ENCODE results near the gene XXYLT1. TPM values are rescaled to one million over a fixed set of nuclear protein-coding genes. Genes with fewer than 3 reads are reported as not detected.

XXYLT1 gene
- total RNA-seq, 1 experiment from 2014 or later, result 25.5 TPM

DNA sequence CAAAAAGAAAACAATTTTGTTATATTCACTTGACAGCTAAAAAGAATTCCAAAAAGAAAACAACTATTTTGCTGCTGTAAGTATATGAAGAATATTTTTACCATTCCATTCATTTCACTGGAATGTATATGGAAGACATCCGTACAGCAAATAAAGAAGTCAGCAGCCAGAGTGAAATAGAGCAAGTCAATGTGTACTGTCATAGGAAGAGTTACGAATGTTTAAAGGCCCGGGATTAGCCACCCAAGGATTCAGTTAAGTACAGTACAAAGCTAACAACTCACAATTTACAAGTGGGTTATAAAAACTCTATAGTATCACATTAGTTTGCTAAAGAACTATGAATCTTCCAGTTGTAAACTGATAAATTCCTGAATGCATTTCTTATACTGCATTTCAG, 14.4 kb upstream of the XXYLT1 start:
- POLR2A ChIA-PET (ENCODE audit: unreplicated experiment), result no interaction called here

GRCh38 chr3:195284842-195285241, 13.9 kb upstream of the XXYLT1 start:
- ChIA-PET CTCF (no interaction called here), POLR2A (ENCODE audit: unreplicated experiment) (no interaction called here)
- Histone ChIP-seq H3K9me2 (replicated peaks; ENCODE audit: low read length) (no peaks in the 10 kb centered on the region), H2AFZ (ENCODE audit: low read length) (no peak overlapping the region), H3K9ac (ENCODE audit: low read length) (no peak overlapping the region), H3K9me3 (ENCODE audit: low read length) (no peaks in the 10 kb centered on the region), H3K4me3 (ENCODE audit: low read length) (no peak overlapping the region), H3K27ac (ENCODE audit: low read length) (no peak overlapping the region), H3K4me1 (ENCODE audit: insufficient read depth, low read length) (peaks cover 18% of the 10 kb centered on the region), H3F3A (ENCODE audit: low read length, unreplicated experiment) (no peaks in the 10 kb centered on the region), H3K79me2 (ENCODE audit: low read length) (no peaks in the 10 kb centered on the region), H3K4me2 (ENCODE audit: low read length) (no peak overlapping the region), H3K36me3 (ENCODE audit: low read depth, low read length) (peaks cover 7% of the 10 kb centered on the region; the same call in 1 of the 2 replicates), H4K20me1 (ENCODE audit: low read length) (no peaks in the 10 kb centered on the region), H3K27me3 (ENCODE audit: low read length) (no peaks in the 10 kb centered on the region)
- TF ChIP-seq EZH2phosphoT487 (IDR thresholded peaks at IDR 0.05; ENCODE audit: borderline replicate concordance, low read length) (no peak), EZH2 (IDR thresholded peaks at IDR 0.05; ENCODE audit: low read length, unreplicated experiment) (no peak)
- TF ChIP-seq, protein P1, sequence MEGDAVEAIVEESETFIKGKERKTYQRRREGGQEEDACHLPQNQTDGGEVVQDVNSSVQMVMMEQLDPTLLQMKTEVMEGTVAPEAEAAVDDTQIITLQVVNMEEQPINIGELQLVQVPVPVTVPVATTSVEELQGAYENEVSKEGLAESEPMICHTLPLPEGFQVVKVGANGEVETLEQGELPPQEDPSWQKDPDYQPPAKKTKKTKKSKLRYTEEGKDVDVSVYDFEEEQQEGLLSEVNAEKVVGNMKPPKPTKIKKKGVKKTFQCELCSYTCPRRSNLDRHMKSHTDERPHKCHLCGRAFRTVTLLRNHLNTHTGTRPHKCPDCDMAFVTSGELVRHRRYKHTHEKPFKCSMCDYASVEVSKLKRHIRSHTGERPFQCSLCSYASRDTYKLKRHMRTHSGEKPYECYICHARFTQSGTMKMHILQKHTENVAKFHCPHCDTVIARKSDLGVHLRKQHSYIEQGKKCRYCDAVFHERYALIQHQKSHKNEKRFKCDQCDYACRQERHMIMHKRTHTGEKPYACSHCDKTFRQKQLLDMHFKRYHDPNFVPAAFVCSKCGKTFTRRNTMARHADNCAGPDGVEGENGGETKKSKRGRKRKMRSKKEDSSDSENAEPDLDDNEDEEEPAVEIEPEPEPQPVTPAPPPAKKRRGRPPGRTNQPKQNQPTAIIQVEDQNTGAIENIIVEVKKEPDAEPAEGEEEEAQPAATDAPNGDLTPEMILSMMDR (conservative IDR thresholded peaks at IDR 0.05; ENCODE audit: low read depth, low read length), result no peak
- no peak for DNase-seq
- ATAC-seq, result no peak
- intact Hi-C loops (cut with micrococcal nuclease), result loop anchor here (5.0 kb wide), 1 partner anchor 157 kb away; the partner anchor contains the start of gene ACAP2
- no TSS peak for BruUV-seq (replicated peaks)

More for the DNA sequence above, 14.4 kb upstream of the XXYLT1 start:
- no peaks in the 10 kb centered on the region for H3K9me2 ChIP-seq (replicated peaks; ENCODE audit: low read length)
- H3K4me1 ChIP-seq (ENCODE audit: insufficient read depth, low read length), result peaks cover 18% of the 10 kb centered on the region
- no peak for TF ChIP-seq EZH2 (IDR thresholded peaks at IDR 0.05; ENCODE audit: low read length, unreplicated experiment)
- no peak for TF ChIP-seq EZH2phosphoT487 (IDR thresholded peaks at IDR 0.05; ENCODE audit: borderline replicate concordance, low read length)
- TF ChIP-seq, protein P1 (conservative IDR thresholded peaks at IDR 0.05; ENCODE audit: low read depth, low read length), result no peak
- no peaks in the 10 kb centered on the region for H3F3A ChIP-seq (ENCODE audit: low read length, unreplicated experiment)
- H3K4me3 ChIP-seq (ENCODE audit: low read length), result no peak overlapping the region
- H2AFZ ChIP-seq (ENCODE audit: low read length), result no peak overlapping the region
- ATAC-seq, result no peak
- no peaks in the 10 kb centered on the region for H3K27me3 ChIP-seq (ENCODE audit: low read length)
- intact Hi-C loops (cut with micrococcal nuclease), result loop anchor here (5.0 kb wide), 1 partner anchor 157 kb away; the partner anchor contains the start of gene ACAP2
- H3K79me2 ChIP-seq (ENCODE audit: low read length), result no peaks in the 10 kb centered on the region
- no peak overlapping the region for H3K4me2 ChIP-seq (ENCODE audit: low read length)
- peaks cover 7% of the 10 kb centered on the region; the same call in 1 of the 2 replicates for H3K36me3 ChIP-seq (ENCODE audit: low read depth, low read length)
- CTCF ChIA-PET, result no interaction called here
- H3K9ac ChIP-seq (ENCODE audit: low read length), result no peak overlapping the region
- no peaks in the 10 kb centered on the region for H3K9me3 ChIP-seq (ENCODE audit: low read length)
- BruUV-seq (replicated peaks), result no TSS peak
- peak; percentile 20 for DNase-seq
- H3K27ac ChIP-seq (ENCODE audit: low read length), result no peak overlapping the region
- H4K20me1 ChIP-seq (ENCODE audit: low read length), result no peaks in the 10 kb centered on the region

GRCh38 chr3:195282961-195283360, 12.0 kb upstream of the XXYLT1 start:
- no peaks in the 10 kb centered on the region for H3K9me3 ChIP-seq (ENCODE audit: low read length)
- intact Hi-C loops (cut with micrococcal nuclease), result no loop called here
- DNase-seq, result no peak
- H3K4me3 ChIP-seq (ENCODE audit: low read length), result no peak overlapping the region
- ChIA-PET CTCF (no interaction called here), POLR2A (ENCODE audit: unreplicated experiment) (no interaction called here)
- H4K20me1 ChIP-seq (ENCODE audit: low read length), result no peaks in the 10 kb centered on the region
- peaks cover 18% of the 10 kb centered on the region for H3K4me1 ChIP-seq (ENCODE audit: insufficient read depth, low read length)
- no peaks in the 10 kb centered on the region for H3F3A ChIP-seq (ENCODE audit: low read length, unreplicated experiment)
- no peaks in the 10 kb centered on the region for H3K27me3 ChIP-seq (ENCODE audit: low read length)
- H3K4me2 ChIP-seq (ENCODE audit: low read length), result no peak overlapping the region
- TF ChIP-seq, protein P1 (conservative IDR thresholded peaks at IDR 0.05; ENCODE audit: low read depth, low read length), result no peak
- TF ChIP-seq EZH2phosphoT487 (IDR thresholded peaks at IDR 0.05; ENCODE audit: borderline replicate concordance, low read length) (no peak), EZH2 (IDR thresholded peaks at IDR 0.05; ENCODE audit: low read length, unreplicated experiment) (no peak)
- ATAC-seq, result no peak
- peaks cover 8% of the 10 kb centered on the region; the same call in 1 of the 2 replicates for H3K36me3 ChIP-seq (ENCODE audit: low read depth, low read length)
- no peak overlapping the region for H3K27ac ChIP-seq (ENCODE audit: low read length)
- no peak overlapping the region for H3K9ac ChIP-seq (ENCODE audit: low read length)
- no peaks in the 10 kb centered on the region for H3K9me2 ChIP-seq (replicated peaks; ENCODE audit: low read length)
- no TSS peak for BruUV-seq (replicated peaks)
- no peaks in the 10 kb centered on the region for H3K79me2 ChIP-seq (ENCODE audit: low read length)
- H2AFZ ChIP-seq (ENCODE audit: low read length), result no peak overlapping the region
